ENCODE results near the gene SRGAP2C.
"Not testable (repeated sequence)": the region's sequence is repeated elsewhere in the genome, so short reads cannot be mapped to it uniquely, and the experiment has no call there.

GRCh38 chr1:121215699-121216417 is 31.1 kb downstream of the SRGAP2C start:
- TF ChIP-seq, protein P1, sequence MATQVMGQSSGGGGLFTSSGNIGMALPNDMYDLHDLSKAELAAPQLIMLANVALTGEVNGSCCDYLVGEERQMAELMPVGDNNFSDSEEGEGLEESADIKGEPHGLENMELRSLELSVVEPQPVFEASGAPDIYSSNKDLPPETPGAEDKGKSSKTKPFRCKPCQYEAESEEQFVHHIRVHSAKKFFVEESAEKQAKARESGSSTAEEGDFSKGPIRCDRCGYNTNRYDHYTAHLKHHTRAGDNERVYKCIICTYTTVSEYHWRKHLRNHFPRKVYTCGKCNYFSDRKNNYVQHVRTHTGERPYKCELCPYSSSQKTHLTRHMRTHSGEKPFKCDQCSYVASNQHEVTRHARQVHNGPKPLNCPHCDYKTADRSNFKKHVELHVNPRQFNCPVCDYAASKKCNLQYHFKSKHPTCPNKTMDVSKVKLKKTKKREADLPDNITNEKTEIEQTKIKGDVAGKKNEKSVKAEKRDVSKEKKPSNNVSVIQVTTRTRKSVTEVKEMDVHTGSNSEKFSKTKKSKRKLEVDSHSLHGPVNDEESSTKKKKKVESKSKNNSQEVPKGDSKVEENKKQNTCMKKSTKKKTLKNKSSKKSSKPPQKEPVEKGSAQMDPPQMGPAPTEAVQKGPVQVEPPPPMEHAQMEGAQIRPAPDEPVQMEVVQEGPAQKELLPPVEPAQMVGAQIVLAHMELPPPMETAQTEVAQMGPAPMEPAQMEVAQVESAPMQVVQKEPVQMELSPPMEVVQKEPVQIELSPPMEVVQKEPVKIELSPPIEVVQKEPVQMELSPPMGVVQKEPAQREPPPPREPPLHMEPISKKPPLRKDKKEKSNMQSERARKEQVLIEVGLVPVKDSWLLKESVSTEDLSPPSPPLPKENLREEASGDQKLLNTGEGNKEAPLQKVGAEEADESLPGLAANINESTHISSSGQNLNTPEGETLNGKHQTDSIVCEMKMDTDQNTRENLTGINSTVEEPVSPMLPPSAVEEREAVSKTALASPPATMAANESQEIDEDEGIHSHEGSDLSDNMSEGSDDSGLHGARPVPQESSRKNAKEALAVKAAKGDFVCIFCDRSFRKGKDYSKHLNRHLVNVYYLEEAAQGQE (IDR thresholded peaks at IDR 0.05), result not testable (repeated sequence)
- TF ChIP-seq, protein P2, sequence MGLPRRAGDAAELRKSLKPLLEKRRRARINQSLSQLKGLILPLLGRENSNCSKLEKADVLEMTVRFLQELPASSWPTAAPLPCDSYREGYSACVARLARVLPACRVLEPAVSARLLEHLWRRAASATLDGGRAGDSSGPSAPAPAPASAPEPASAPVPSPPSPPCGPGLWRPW (IDR thresholded peaks at IDR 0.05), result not testable (repeated sequence)
- not testable (repeated sequence) for TF ChIP-seq CTCF (IDR thresholded peaks at IDR 0.05)
